SU-DHL-6 (cell line): Measurements from ENCODE around the gene PRRG3.

Experiments
- EZH2phosphoT487 ChIP-seq: fragments of 200-600 bp; sonication (generic), shearing (Covaris generic); conservative IDR thresholded peaks from 2 replicates; pipeline ENCODE4 v1.6.1; 2018; ENCODE audit warnings: mild to moderate bottlenecking, antibody characterized with exemption, low read length, moderate library complexity, mixed read lengths
- TF ChIP-seq, protein P1 (sequence below): fragments of 200-600 bp; sonication (generic); IDR thresholded peaks from one replicate; pipeline ENCODE4 v1.5.1; 2017; ENCODE audit warnings: antibody characterized with exemption, mild to moderate bottlenecking, low read length, moderate library complexity; ENCODE audit not compliant: insufficient read depth, poor library complexity, severe bottlenecking

DNA sequence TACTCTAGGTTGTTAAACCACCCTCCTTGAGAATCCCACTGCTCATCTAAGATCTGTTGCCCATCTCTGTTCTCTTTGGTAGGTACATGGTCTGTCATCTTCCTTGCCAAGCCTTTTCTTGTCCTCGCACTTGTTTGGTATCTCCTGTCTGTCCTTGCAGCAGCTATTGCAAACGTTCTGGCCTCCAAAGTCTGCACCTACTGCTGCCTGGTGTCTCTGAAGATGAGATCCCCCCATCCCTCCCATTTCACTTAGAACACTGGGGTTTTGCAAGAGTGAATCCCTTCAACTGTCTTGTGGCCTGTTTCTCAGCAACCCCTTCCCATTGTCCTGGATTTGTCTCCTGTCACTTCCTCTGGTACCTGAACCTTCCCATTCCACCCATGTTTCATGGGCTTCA lies 40.0 kb downstream of the PRRG3 start:
- TF ChIP-seq, protein P1, sequence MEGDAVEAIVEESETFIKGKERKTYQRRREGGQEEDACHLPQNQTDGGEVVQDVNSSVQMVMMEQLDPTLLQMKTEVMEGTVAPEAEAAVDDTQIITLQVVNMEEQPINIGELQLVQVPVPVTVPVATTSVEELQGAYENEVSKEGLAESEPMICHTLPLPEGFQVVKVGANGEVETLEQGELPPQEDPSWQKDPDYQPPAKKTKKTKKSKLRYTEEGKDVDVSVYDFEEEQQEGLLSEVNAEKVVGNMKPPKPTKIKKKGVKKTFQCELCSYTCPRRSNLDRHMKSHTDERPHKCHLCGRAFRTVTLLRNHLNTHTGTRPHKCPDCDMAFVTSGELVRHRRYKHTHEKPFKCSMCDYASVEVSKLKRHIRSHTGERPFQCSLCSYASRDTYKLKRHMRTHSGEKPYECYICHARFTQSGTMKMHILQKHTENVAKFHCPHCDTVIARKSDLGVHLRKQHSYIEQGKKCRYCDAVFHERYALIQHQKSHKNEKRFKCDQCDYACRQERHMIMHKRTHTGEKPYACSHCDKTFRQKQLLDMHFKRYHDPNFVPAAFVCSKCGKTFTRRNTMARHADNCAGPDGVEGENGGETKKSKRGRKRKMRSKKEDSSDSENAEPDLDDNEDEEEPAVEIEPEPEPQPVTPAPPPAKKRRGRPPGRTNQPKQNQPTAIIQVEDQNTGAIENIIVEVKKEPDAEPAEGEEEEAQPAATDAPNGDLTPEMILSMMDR, result no peak
- TF ChIP-seq EZH2phosphoT487, result no peak
